HG02571 (cell line): ENCODE data around the gene DPM3.
"Not testable (repeated sequence)": the region's sequence is repeated elsewhere in the genome, so short reads cannot be mapped to it uniquely, and the experiment has no call there.

Source experiments
- ATAC-seq: cut with Tn5 transposase; IDR thresholded peaks from one replicate; pipeline ENCODE4 v1.9.1; 2021; ENCODE audit warnings: mild to moderate bottlenecking, moderate library complexity; ENCODE audit not compliant: unreplicated experiment

DPM3 gene

GRCh38 chr1:155162631-155163030, 22.3 kb upstream of the DPM3 start:
- ATAC-seq, result not testable (repeated sequence)

- no peak for ATAC-seq
These were observed 19.8 kb upstream of the DPM3 start for GRCh38 chr1:155160128-155160527.

DNA sequence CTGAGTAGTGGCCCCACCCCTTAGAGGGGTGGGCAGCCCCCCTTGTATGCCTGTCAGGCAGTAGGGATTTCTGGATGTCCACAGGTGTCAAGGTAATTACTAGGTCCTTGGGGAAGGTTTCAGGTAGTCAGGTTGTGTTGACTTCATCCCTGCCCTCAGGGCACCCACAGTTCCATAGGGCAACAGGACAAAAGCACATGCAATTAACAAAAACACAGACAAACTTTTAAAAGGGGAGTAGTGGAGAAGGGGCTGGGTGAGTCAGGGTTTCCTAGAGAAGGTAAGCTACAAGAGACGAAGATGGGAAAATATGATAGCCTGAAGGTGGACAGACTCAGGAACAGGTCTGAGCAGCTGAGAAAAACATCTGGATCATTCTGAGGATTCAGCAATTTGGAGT, 18.7 kb upstream of the DPM3 start:
- no peak for ATAC-seq

DNA sequence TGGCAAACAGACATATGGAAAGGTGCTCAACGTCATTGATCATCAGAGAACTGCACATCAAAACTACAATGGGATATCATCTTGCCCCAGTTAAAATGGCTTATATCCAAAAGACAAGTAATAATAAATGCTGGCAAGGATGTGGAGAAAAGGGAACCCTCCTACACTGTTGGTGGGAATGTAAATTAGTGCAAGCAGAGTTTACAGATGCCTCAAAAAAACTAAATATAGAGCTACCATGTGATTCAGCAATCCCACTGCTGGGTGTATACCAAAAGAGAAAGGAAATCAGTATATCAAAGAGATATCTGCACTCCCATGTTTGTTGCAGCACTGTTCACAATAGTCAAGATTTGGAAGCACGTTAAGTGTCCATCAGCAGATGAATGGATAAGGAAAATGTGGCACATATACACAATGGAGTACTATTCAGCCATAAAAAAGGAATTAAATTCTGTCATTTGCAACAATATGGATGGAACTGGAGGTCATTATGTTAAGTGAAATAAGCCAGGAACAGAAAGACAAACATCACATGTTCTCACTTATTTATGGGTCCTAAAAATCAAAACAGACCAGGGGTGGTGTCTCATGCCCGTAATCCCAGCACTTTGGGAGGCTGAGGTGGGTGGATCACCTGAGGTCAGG, 15.8 kb upstream of the DPM3 start:
- ATAC-seq, result not testable (repeated sequence)

GRCh38 chr1:155145491-155145890, 5.2 kb upstream of the DPM3 start:
- no peak for ATAC-seq

DNA sequence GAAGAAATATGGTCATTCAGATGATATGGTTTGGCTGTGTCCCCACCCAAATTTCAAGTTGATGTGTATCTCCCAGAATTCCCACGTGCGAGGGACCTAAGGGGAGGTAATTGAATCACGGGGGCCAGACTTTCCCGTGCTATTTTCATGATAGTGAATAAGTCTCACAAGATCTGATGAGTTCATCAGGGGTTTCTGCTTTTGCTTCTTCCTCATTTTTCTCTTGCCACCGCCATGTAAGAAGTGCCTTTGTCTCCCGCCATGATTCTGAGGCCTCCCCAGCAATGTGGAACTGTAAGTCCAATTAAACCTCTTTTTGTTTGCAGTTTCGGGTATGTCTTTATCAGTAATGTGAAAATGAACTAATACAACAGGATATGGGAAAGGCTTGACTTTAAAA, 1.4 kb upstream of the DPM3 start:
- ATAC-seq, result no peak

DNA sequence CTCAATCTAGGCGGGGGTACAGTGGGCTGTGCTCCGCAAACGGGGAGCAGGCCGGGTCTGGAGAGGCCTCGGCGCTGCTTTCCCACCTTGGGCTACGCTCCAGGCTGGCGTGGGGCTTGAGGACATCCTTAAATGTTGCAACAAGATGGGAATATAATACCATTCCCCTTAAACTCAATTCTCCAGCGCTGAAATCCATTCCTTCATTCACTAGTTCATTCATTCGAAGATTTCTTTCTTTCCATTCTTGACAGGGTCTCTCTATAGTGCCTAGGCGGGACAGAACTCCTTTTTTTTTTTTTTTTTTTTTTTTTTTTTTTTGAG, 261 bp upstream of the DPM3 start:
- ATAC-seq, result no peak

GRCh38 chr1:155137154-155137949, 3.0 kb downstream of the DPM3 start:
- ATAC-seq, result no peak

DNA sequence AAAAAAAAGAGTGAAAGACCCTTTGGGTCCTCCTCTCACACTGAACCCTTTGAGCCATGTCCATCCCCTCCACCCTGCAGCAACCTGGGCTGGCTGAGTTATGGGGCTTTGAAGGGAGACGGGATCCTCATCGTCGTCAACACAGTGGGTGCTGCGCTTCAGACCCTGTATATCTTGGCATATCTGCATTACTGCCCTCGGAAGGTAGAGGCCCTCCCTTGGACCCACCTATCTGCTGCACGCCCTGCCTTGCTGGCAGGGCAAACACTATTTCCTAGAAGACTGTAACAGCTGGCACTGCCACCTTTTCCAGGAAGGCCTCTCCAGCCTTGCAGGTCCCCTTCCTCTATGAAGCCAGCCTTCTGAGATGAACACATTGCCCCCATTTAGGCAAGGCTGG, 3.6 kb downstream of the DPM3 start:
- no peak for ATAC-seq

GRCh38 chr1:155135415-155136028, 4.8 kb downstream of the DPM3 start, which contains the start of gene SLC50A1:
SLC50A1 (plus strand) TSS chr1:155135852; CDS start chr1:155135912, 60 bp downstream.
- peak; percentile 65 for ATAC-seq

GRCh38 chr1:155134880-155135414, 5.4 kb downstream of the DPM3 start:
- no peak for ATAC-seq

GRCh38 chr1:155134322-155134721, 6.0 kb downstream of the DPM3 start:
- no peak for ATAC-seq

DNA sequence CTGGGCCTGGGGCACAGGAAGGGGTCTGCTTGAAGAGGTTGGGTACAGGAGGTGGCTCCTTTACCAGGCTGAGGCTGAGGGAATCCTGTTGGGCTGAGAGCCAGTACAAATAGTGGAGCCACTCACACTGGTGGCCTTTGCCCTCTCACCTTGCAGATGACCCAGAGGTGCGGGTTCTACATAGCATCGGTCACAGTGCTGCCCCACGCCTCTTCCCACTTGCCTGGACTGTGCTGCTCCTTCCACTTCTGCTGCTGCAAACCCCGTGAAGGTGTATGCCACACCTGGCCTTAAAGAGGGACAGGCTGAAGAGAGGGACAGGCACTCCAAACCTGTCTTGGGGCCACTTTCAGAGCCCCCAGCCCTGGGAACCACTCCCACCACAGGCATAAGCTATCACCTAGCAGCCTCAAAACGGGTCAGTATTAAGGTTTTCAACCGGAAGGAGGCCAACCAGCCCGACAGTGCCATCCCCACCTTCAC, 6.5 kb downstream of the DPM3 start:
- ATAC-seq, result no peak

DNA sequence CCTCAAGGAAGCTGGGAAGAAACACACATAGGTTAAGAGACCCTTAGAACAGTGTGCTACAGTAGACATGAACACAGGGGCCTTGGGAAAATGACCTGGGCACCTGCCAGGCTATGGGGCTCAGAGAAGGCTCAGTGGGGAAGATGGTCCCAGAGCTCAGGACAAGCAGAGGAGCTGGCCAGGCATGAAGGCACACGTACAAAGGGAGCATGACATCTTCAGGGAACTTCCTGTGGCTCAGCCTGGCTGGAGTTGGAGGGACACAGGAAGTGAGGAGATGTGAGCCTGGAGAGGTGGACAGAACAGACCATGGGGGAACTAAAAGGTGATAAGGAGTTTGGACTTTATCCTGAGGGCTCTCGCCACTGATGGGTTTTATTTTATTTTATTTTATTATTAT, 8.5 kb downstream of the DPM3 start:
- no peak for ATAC-seq

DNA sequence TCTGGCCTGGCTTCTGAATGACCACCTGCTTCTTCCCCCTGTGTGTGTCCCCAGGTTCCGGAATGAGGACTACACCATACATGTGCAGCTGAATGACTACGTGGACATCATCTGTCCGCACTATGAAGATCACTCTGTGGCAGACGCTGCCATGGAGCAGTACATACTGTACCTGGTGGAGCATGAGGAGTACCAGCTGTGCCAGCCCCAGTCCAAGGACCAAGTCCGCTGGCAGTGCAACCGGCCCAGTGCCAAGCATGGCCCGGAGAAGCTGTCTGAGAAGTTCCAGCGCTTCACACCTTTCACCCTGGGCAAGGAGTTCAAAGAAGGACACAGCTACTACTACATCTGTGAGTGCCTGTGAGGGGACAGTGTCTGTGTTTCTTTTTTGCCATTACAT, 9.0 kb downstream of the DPM3 start:
- ATAC-seq, result no peak

- ATAC-seq, result no peak
These were observed 9.9 kb downstream of the DPM3 start for GRCh38 chr1:155130272-155131006.

DNA sequence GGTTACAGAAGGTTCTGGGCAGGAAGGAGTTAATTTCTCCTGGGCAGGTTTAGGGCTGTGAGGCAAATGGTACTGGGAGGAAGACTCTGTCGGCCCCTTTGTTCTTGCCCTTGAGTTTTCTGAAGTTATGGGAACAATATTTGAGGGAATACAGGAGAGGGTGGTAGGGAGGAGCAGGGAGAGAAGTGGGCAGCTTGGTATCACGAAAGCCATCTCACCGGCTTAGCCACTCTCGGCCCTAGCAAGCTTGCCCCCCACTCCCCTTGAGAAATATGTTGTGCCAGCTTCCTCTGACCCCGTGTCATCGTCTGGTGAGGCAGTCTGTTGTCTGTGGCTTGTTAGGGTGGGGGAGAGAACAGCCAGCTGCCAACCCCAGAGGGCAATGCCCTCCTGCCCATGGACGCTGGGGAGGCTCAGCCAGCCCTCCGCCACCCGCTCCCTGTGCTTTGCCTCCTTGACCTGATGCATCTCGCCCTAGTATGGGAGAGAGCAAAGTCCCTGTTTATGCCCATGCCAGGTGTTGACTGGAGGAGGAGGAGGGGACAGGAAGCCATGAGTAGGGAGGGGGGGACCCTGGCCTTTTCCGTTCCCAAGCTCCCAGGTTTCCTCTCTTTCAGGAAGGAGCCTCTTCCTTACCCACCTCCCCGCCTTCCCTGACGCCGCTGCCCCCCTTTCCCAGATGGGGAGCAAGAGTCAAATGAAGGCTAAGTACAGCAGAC, 11.4 kb downstream of the DPM3 start:
- ATAC-seq, result no peak

DNA sequence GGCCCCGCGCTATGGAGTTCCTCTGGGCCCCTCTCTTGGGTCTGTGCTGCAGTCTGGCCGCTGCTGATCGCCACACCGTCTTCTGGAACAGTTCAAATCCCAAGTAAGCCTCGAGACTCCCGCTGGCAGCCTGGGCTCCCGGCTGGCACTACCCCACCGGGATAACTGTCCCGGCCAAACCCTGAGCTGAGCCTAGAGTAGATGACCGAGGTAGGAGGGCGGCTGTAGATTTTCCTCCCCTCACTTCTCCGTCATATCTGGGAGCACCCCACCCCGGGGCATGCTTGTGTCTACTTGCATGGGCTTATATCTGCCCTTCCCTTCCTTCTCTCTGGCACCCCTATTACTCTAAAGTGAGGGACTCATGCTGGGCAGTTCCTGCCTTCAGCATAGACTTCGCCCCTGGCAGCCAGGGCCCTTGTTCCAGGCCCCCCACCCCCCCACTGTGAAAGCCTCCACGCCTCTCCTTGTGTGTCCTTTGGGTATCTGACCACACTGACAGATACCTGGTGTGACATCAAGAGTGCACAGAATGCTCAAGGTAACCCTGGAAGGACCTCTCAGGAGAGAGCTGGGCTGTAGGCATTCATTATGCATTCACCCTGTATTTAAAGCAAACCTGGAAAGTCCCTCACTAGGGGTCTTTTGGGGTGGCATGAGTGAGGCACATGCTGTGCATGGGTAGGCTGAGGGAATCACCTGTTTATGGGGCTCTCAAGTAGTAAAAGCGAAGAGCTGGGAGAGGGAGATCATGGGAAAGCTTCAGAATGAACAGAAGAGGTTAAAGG, 12.2 kb downstream of the DPM3 start:
- no peak for ATAC-seq

GRCh38 chr1:155127105-155127966, 13.0 kb downstream of the DPM3 start, which contains the start of gene EFNA1:
EFNA1 (plus strand) TSS chr1:155127876; CDS start chr1:155127978, 102 bp downstream.
- no peak for ATAC-seq
